ENCODE measurements around the gene MCCD1.
"Not testable (repeated sequence)": the region's sequence is repeated elsewhere in the genome, so short reads cannot be mapped to it uniquely, and the experiment has no call there.

The MCCD1 gene

GRCh38 chr6:31489086-31489485 lies 39.7 kb upstream of the MCCD1 start:
- no peak overlapping the region for H2AFZ ChIP-seq (ENCODE audit: low read depth, low read length)
- H3K9ac ChIP-seq (ENCODE audit: low read length): no peak overlapping the region
- H4K20me1 ChIP-seq (ENCODE audit: insufficient read depth, low read length): no peaks in the 10 kb centered on the region
- H3K4me2 ChIP-seq (ENCODE audit: low read length): no peak overlapping the region
- peaks cover 8% of the 10 kb centered on the region; the same call in 1 of the 2 replicates for H3K4me1 ChIP-seq (ENCODE audit: low read length)
- no peaks in the 10 kb centered on the region for H3K36me3 ChIP-seq (replicated peaks; ENCODE audit: low read depth, low read length)
- no peak overlapping the region for H3K27ac ChIP-seq (ENCODE audit: low read length)
- TF ChIP-seq, protein P1, sequence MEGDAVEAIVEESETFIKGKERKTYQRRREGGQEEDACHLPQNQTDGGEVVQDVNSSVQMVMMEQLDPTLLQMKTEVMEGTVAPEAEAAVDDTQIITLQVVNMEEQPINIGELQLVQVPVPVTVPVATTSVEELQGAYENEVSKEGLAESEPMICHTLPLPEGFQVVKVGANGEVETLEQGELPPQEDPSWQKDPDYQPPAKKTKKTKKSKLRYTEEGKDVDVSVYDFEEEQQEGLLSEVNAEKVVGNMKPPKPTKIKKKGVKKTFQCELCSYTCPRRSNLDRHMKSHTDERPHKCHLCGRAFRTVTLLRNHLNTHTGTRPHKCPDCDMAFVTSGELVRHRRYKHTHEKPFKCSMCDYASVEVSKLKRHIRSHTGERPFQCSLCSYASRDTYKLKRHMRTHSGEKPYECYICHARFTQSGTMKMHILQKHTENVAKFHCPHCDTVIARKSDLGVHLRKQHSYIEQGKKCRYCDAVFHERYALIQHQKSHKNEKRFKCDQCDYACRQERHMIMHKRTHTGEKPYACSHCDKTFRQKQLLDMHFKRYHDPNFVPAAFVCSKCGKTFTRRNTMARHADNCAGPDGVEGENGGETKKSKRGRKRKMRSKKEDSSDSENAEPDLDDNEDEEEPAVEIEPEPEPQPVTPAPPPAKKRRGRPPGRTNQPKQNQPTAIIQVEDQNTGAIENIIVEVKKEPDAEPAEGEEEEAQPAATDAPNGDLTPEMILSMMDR (IDR thresholded peaks at IDR 0.05; ENCODE audit: low read depth, low read length): no peak
- H3K4me3 ChIP-seq (ENCODE audit: low read length): no peak overlapping the region
- no peaks in the 10 kb centered on the region for H3K27me3 ChIP-seq (ENCODE audit: low read depth, low read length)
- no peaks in the 10 kb centered on the region for H3K79me2 ChIP-seq (ENCODE audit: low read length)
- H3K9me3 ChIP-seq (ENCODE audit: insufficient read depth, low read length): no peaks in the 10 kb centered on the region

DNA sequence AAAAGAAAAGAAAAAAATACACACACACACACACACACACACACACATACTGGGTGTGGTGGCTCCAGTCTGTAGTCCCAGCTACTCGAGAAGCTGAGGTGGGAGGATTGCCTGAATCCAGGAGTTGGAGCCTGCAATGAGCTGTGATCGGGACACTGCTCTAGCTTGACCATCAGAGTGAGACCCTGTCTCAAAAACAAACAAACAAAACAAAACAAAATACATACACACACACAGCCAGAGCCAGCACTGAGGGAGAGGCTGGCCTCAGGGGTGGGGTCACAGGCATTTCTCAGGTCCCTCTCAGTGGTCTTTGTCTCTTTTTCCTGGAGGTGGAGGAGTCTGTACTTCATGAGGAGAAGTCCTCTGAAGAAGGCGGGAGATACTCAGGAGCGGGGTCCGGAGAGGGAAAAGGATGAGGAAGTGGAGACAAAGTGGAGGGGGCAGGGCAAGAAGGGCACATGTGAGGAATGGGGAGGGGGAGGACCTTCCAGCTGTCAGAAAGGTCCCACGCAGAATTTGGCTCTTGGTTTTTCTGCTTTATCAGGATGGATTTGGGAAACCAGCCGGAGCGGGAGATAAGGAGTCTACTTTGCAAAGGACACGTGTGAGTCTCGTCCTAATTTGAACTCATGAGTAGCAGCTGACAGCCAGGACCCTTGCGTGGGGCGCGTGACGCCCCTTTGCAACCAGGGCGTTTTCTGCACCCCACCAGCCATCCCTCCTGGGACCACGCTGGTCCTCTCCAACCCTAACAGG lies 38.5 kb upstream of the MCCD1 start:
- Histone ChIP-seq H3K4me3 (ENCODE audit: low read length) (no peak overlapping the region), H3K9ac (ENCODE audit: low read length) (no peak overlapping the region), H3K4me1 (ENCODE audit: low read length) (peaks cover 8% of the 10 kb centered on the region; the same call in 1 of the 2 replicates), H3K79me2 (ENCODE audit: low read length) (peaks cover 1% of the 10 kb centered on the region; the same call in 1 of the 2 replicates), H3K36me3 (replicated peaks; ENCODE audit: low read depth, low read length) (no peaks in the 10 kb centered on the region), H3K9me3 (ENCODE audit: insufficient read depth, low read length) (no peaks in the 10 kb centered on the region), H4K20me1 (ENCODE audit: insufficient read depth, low read length) (no peaks in the 10 kb centered on the region), H3K27me3 (ENCODE audit: low read depth, low read length) (no peaks in the 10 kb centered on the region), H3K27ac (ENCODE audit: low read length) (no peak overlapping the region), H3K4me2 (ENCODE audit: low read length) (no peak overlapping the region), H2AFZ (ENCODE audit: low read depth, low read length) (no peak overlapping the region)
- no peak for TF ChIP-seq EZH2phosphoT487 (IDR thresholded peaks at IDR 0.05; ENCODE audit: low read depth)
- TF ChIP-seq, protein P1 (IDR thresholded peaks at IDR 0.05; ENCODE audit: low read depth, low read length): no peak

DNA sequence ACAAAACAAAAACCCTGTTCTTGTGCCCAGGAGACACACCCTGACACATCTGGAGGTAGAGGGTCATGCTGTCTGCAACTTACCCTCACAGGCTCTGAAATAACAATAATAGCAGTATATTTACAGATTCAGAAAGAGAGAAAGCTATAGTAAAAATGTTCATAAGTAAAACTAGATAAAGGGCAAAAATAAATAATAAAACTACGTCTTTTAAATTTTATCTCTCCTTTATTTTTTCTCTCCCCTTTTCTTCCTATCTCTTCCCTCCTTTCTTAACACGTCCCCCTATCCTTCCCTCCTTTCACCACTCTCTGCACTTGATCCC lies 35.2 kb upstream of the MCCD1 start:
- not testable (repeated sequence) for H3K27ac ChIP-seq (ENCODE audit: low read length); H3K9ac ChIP-seq (ENCODE audit: low read length); H4K20me1 ChIP-seq (ENCODE audit: insufficient read depth, low read length); H3K27me3 ChIP-seq (ENCODE audit: low read depth, low read length); H3K9me3 ChIP-seq (ENCODE audit: insufficient read depth, low read length); H2AFZ ChIP-seq (ENCODE audit: low read depth, low read length); H3K36me3 ChIP-seq (replicated peaks; ENCODE audit: low read depth, low read length)
- Histone ChIP-seq H3K4me1 (ENCODE audit: low read length) (peaks cover 11% of the 10 kb centered on the region; the same call in 1 of the 2 replicates), H3K4me2 (ENCODE audit: low read length) (peak overlapping the region; percentile 67), H3K4me3 (ENCODE audit: low read length) (peak overlapping the region; percentile 87), H3K79me2 (ENCODE audit: low read length) (peaks cover 13% of the 10 kb centered on the region)

GRCh38 chr6:31493875-31494694 lies 34.7 kb upstream of the MCCD1 start:
- Histone ChIP-seq H3K36me3 (replicated peaks; ENCODE audit: low read depth, low read length) (no peaks in the 10 kb centered on the region), H3K79me2 (ENCODE audit: low read length) (peaks cover 13% of the 10 kb centered on the region), H3K9me3 (ENCODE audit: insufficient read depth, low read length) (no peaks in the 10 kb centered on the region), H2AFZ (ENCODE audit: low read depth, low read length) (peak overlapping the region; percentile 39; the same call in 1 of the 2 replicates), H3K4me3 (ENCODE audit: low read length) (peak overlapping the region; percentile 87), H3K27ac (ENCODE audit: low read length) (peak overlapping the region; percentile 35), H3K4me1 (ENCODE audit: low read length) (peaks cover 11% of the 10 kb centered on the region; the same call in 1 of the 2 replicates), H3K4me2 (ENCODE audit: low read length) (peak overlapping the region; percentile 67), H3K9ac (ENCODE audit: low read length) (peak overlapping the region; percentile 71), H3K27me3 (ENCODE audit: low read depth, low read length) (no peaks in the 10 kb centered on the region), H4K20me1 (ENCODE audit: insufficient read depth, low read length) (no peaks in the 10 kb centered on the region)
- TF ChIP-seq, protein P1 (IDR thresholded peaks at IDR 0.05; ENCODE audit: low read depth, low read length): peak; percentile 57
- no peak for TF ChIP-seq EZH2phosphoT487 (IDR thresholded peaks at IDR 0.05; ENCODE audit: low read depth)
